NCI-H128 (cell line): ENCODE data around the gene PGS1.

Experiments used
- DNase-seq: peaks from one replicate; lab custom pipeline; 2025; ENCODE audit not compliant: unreplicated experiment; lab: John Stamatoyannopoulos, UW

PGS1 gene

GRCh38 chr17:78362232-78362631 is 16.2 kb upstream of the PGS1 start:
- no peak for DNase-seq

GRCh38 chr17:78362671-78363070 is 15.8 kb upstream of the PGS1 start:
- no peak for DNase-seq

GRCh38 chr17:78364436-78365281 is 13.8 kb upstream of the PGS1 start:
- no peak for DNase-seq

DNA sequence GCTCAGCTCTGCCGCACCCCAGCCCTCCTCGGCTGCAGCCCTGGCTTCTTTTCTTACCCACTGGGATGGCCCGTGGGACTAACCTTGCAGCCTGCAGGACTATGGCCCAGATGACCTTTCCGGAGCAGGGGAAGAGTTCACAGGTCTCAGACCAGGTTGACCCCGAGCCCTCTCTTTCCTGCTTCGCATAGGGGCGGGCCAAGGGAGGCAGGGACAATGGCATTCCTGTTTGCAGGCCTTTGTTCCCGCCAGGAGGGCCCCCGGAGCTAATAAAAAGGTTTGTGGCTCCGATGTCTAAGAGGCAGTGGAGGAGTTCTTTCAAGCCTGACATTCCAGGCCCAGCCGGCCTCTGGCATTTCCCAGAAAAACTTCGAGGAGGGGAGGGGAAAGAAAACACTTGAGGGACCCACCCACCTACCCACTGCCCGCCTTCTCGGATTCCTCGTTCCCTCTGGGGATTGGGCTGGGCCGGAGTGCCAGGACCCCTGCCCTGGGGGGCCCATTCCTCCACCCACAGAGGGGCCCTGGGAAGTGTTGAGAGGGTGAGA is 12.8 kb upstream of the PGS1 start:
- DNase-seq, result no peak

DNA sequence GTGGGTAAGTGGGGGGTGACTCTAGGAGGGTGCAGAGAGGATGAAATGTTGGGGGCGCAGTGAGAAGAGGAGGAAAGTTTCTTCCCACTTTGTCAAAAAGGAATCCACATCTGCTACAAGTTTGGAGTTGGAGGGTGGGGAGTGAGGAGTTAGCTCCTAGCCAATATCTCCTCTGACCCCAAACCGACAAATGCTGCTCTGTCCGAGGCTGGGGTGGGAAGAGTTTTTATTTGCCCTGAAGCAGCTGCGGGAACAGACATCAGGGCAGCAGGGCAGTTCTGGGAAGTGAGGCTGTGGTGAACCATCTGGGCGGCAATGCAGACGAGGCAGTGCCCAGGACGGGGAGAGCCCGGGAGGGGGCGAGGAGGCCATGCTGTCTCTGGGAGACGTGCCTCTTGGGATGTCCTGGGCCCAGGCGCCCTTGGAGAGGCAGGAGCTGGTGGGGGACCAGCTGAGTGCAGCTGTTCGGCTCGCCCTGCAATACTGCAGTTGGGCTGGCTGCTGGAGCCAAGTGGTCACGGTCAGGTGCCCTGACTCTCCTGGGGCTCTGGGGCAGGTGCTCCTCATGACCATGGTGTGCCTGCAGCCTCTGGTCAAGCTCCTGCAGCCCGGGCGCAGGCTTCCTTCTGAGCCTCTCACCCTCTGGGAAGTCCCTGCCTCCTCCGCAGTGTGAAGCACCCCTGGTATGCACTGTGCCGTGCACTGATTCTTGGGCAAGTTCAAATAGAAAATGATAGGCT is 12.2 kb upstream of the PGS1 start:
- no peak for DNase-seq

GRCh38 chr17:78367193-78367592 is 11.3 kb upstream of the PGS1 start:
- no peak for DNase-seq

DNA sequence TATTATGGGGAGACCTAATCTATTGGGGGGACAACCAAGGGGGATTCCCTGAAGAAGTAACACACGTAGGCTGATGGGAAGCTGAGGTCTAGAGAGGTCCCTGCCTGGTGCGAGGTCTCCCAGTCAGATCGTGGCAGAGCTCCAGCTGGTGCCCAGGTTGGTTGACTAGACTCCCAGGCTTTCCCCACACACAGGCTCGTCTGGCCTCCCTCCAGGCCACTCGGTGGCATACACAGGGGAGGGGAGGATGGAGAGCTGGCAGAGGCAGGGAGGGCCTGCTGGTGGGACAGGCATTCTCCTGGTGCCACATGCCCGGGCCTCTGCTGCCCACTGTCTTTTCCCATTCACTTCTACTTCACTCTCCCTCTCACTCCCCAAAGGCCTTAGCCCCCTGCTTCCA is 10.1 kb upstream of the PGS1 start:
- DNase-seq, result no peak

GRCh38 chr17:78368854-78369495 is 9.5 kb upstream of the PGS1 start:
- DNase-seq, result no peak

DNA sequence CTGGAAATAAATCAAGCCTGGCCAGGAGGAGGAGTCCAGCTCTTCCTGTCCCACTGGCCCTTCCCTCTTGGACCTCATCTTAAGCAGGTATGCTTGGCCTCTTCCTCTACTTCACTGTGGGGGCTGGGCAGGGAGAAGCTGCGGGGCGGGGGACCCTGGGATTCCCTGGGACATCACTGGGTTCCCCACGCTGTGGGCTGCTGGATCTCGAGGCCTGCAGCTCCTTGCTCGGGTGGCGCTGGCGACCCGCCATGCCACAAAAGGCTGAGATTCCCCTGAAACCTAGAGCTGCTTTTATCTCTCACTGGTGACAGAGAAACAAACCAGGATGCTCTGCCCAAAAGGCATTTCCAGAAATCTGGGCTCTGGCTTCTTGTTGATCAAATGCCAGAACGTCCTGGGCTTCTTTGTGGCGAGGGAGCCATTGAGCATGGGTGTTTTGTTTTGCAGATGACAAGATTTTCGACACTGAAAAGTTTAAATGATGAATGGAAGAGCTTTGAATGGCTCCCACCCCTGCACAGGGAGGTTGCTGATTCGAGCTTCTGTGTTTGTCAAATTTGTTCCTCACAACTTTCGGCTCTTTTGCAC is 8.6 kb upstream of the PGS1 start:
- no peak for DNase-seq

- DNase-seq, result no peak
These were observed 7.4 kb upstream of the PGS1 start for GRCh38 chr17:78371056-78371455.

- no peak for DNase-seq
These were observed 5.6 kb upstream of the PGS1 start for GRCh38 chr17:78372841-78373240.

- no peak for DNase-seq
These were observed 4.3 kb upstream of the PGS1 start for GRCh38 chr17:78374189-78374588.

DNA sequence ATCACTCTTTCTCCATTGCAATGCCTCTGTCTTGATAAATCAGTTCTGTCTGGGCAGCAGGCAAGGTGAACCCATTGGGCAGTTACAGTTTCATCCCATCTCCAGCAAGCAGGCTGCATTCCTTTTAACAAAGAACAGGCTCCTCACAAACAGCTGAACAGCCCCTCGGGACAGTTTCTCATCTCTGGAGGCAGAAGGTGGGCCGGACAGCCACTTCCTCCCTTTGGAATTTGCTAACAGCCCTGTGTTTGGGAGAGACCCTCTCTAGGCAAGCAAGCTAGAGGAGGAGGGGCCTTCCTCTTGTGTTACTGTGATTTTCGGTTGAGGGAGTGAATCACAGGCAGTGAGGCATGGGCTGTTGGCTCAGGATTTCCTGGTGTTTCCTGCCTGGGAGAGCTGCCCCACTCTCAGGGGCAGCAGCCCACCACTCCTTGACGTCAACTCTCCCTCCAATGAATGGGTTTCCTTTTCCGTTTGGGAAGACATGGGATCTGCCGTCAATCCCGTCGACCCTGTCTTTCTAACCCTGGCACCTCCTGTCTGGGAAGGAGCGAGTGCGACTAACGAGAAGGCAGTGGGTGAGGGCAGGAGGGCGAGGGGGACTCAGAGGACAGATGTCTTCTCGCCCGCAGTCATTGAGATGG is 3.7 kb upstream of the PGS1 start:
- DNase-seq, result no peak

GRCh38 chr17:78375401-78376151 is 2.9 kb upstream of the PGS1 start:
- no peak for DNase-seq

GRCh38 chr17:78376161-78376560 is 2.3 kb upstream of the PGS1 start:
- no peak for DNase-seq

- DNase-seq, result no peak
These were observed 608 bp upstream of the PGS1 start for GRCh38 chr17:78377858-78378224.

DNA sequence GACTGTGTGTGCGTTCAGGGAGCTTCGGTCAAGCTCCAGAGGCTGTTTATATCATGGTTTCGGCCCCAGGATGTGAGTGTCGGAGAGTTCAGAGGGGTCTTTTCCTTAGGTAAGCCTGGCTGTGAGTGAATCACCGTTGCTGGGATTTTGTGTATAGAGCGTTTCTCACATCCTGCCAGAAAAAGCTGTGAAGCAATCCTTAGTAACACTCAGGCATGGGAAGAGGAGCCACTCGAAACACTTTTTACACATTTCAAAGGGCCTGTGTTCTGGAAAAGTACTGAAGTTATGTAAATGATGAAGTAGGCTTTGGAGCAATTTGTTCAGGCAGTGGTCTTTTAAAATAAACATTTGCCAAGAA is 662 bp downstream of the PGS1 start:
- DNase-seq, result no peak

DNA sequence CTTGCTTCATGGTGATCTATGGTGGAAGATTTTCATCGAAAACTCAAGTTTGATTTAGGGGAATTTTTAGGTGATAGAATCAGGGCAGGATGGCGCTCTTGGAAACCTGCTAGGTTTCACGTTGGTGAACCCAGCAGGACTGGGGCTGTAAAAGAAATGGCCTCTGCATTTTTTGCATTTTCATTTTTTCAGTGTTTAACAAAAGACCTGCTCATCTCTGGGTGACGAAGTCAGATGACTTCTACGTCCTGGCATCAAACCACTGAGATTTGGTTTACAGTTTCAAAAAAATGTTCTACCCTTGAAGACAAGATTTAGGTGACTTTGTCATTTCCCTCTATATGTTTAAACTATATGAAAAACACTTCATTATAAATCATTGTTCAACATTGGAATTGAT is 1.9 kb downstream of the PGS1 start:
- DNase-seq, result no peak

DNA sequence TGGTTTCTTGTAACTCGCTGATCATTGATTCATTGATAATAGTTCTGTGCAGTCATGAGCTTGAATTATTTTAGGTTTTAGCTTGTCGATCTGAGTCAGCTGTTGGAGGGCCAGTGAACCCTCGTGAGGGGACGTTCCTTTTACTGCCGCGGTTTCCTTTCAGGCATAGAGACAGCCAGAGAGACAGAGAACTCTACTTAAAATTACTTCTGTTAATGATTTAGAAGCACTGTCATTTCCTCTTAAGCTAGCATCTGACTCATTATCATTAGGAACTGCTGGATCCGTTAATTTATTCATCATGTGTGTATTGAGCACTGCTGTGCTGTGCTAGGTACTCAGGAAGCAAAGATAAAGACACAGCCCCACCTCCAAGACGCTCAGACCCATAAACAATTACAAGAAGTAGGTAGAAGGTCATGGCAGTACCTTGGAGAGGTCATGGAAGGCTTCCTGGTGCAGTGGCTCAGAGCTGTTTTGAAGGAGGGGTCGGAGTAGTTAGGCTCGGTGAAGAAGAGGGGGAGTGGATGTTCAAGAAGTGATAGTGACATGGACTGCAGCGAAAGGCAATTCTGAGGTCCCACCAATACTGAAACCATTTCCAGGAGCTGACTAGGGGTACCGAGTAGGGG is 3.3 kb downstream of the PGS1 start:
- DNase-seq, result no peak
